ENCODE results near the gene SYNE1.

GRCh38 chr6:152329638-152330448 is 307.3 kb downstream of the SYNE1 start:
- TF ChIP-seq CTCF (IDR thresholded peaks at IDR 0.05; ENCODE audit: poor library complexity, severe bottlenecking) (no peak), EP300 (conservative IDR thresholded peaks at IDR 0.05; ENCODE audit: poor library complexity, severe bottlenecking) (no peak), POLR2AphosphoS5 (IDR thresholded peaks at IDR 0.05) (no peak), RAD21 (conservative IDR thresholded peaks at IDR 0.05) (no peak), TAF1 (IDR thresholded peaks at IDR 0.05; ENCODE audit: low read depth) (no peak), SMC3 (conservative IDR thresholded peaks at IDR 0.05; ENCODE audit: poor library complexity) (no peak), EZH2 (IDR thresholded peaks at IDR 0.05; ENCODE audit: borderline replicate concordance, insufficient read depth, low read length, poor library complexity, severe bottlenecking) (no peak), MXI1 (conservative IDR thresholded peaks at IDR 0.05; ENCODE audit: poor library complexity, severe bottlenecking) (no peak), REST (IDR thresholded peaks at IDR 0.05; ENCODE audit: borderline replicate concordance) (no peak)
